ENCODE measurements around the gene FBXO24.
"Not testable (repeated sequence)": the region's sequence is repeated elsewhere in the genome, so short reads cannot be mapped to it uniquely, and the experiment has no call there.

FBXO24 gene

GRCh38 chr7:100561491-100562194 is 24.5 kb upstream of the FBXO24 start:
- DNase-seq: no peak

GRCh38 chr7:100562195-100563099 is 23.7 kb upstream of the FBXO24 start:
- DNase-seq: no peak

- no peak for DNase-seq
These were observed 23.0 kb upstream of the FBXO24 start for GRCh38 chr7:100563100-100563564.

GRCh38 chr7:100563809-100564400 is 22.2 kb upstream of the FBXO24 start:
- DNase-seq: no peak

- DNase-seq: not testable (repeated sequence)
These were observed 21.7 kb upstream of the FBXO24 start for GRCh38 chr7:100564405-100564804.

GRCh38 chr7:100565133-100565571 is 21.0 kb upstream of the FBXO24 start:
- no peak for DNase-seq

GRCh38 chr7:100566018-100566531 is 20.1 kb upstream of the FBXO24 start:
- no peak for DNase-seq

- no peak for DNase-seq
These were observed 18.9 kb upstream of the FBXO24 start for GRCh38 chr7:100567031-100567730.

GRCh38 chr7:100567751-100568175 is 18.4 kb upstream of the FBXO24 start:
- DNase-seq: no peak

- DNase-seq: no peak
These were observed 17.8 kb upstream of the FBXO24 start for GRCh38 chr7:100568176-100568895.

GRCh38 chr7:100568896-100569844 is 17.0 kb upstream of the FBXO24 start:
- no peak for DNase-seq

GRCh38 chr7:100570954-100571828 is 14.9 kb upstream of the FBXO24 start:
- DNase-seq: no peak

GRCh38 chr7:100571829-100572116 is 14.4 kb upstream of the FBXO24 start:
- no peak for DNase-seq

- DNase-seq: no peak
These were observed 13.7 kb upstream of the FBXO24 start for GRCh38 chr7:100572281-100572948.

GRCh38 chr7:100572949-100573675 is 13.0 kb upstream of the FBXO24 start:
- DNase-seq: no peak

GRCh38 chr7:100573691-100574361 is 12.3 kb upstream of the FBXO24 start, which contains the start of gene SAP25:
Gene SAP25 (minus strand): TSS chr7:100573900. CDS start chr7:100573742, 158 bp downstream.
- DNase-seq: no peak

GRCh38 chr7:100574362-100575205 is 11.5 kb upstream of the FBXO24 start:
- no peak for DNase-seq

All from NCI-H2029 treated with DMSO at 0.1 percent for 48 hours (cell line).